ENCODE results near the gene ADAM10. TPM values are rescaled to one million over a fixed set of nuclear protein-coding genes. Genes with fewer than 3 reads are reported as not detected.

ADAM10 gene, protein sequence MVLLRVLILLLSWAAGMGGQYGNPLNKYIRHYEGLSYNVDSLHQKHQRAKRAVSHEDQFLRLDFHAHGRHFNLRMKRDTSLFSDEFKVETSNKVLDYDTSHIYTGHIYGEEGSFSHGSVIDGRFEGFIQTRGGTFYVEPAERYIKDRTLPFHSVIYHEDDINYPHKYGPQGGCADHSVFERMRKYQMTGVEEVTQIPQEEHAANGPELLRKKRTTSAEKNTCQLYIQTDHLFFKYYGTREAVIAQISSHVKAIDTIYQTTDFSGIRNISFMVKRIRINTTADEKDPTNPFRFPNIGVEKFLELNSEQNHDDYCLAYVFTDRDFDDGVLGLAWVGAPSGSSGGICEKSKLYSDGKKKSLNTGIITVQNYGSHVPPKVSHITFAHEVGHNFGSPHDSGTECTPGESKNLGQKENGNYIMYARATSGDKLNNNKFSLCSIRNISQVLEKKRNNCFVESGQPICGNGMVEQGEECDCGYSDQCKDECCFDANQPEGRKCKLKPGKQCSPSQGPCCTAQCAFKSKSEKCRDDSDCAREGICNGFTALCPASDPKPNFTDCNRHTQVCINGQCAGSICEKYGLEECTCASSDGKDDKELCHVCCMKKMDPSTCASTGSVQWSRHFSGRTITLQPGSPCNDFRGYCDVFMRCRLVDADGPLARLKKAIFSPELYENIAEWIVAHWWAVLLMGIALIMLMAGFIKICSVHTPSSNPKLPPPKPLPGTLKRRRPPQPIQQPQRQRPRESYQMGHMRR
- 98.9 and 255 TPM in 2 replicates for total RNA-seq (ENCODE audit: low replicate concordance)

DNA sequence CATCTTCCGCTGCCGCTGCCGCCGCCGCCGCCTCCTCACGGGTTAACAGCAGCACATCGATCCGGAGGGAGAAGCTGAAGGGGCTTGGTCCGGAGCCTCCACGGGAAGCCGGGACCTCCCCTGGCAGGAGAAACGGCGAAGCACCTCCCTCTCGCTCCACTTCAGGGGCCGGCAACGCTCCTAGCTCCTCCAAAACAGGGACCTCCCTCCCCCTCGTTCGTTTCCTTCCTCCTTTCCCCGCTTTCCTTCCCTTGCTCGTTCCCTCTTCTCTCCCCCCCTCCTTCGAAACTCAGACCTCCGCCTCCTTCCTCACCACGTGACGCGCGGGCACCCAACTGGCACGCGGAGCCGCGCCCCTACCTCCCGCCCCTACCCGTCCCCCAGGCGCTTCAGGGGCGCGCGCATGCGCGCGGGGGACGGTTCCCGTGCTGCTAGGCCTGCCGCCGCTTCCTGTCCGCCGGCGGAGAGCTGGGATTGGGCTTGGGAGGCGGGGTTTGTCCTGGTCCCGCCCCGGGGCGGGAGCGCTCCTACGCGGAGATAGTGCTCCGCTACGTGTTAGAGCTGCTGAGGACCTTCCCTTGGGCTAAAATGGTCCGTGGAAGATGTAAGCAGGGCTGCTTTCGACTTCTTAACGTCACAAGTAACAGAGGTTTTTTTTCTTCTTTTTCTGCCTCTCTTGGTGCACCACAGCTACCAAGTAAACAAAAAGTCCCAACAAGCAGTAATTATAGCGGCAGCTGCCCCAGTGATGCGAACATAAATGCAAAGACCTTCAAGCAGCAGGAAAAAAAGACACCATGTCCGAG lies at the start of gene ADAM10:
Gene ADAM10 (minus strand): TSS at position 176 of the 806 bp plus-strand sequence. CDS start 173 bp downstream, at position 3.
- TF ChIP-seq, protein P1, sequence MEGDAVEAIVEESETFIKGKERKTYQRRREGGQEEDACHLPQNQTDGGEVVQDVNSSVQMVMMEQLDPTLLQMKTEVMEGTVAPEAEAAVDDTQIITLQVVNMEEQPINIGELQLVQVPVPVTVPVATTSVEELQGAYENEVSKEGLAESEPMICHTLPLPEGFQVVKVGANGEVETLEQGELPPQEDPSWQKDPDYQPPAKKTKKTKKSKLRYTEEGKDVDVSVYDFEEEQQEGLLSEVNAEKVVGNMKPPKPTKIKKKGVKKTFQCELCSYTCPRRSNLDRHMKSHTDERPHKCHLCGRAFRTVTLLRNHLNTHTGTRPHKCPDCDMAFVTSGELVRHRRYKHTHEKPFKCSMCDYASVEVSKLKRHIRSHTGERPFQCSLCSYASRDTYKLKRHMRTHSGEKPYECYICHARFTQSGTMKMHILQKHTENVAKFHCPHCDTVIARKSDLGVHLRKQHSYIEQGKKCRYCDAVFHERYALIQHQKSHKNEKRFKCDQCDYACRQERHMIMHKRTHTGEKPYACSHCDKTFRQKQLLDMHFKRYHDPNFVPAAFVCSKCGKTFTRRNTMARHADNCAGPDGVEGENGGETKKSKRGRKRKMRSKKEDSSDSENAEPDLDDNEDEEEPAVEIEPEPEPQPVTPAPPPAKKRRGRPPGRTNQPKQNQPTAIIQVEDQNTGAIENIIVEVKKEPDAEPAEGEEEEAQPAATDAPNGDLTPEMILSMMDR (IDR thresholded peaks at IDR 0.05; ENCODE audit: insufficient read depth, low read length): no peak
- DNase-seq (ENCODE audit: low read depth): peak; percentile 98
- H3K4me3 ChIP-seq (ENCODE audit: low read depth, low read length): peak within 1 kb of the TSS; percentile 87

- DNase-seq (ENCODE audit: low read depth): no peak
- H3K4me3 ChIP-seq (ENCODE audit: low read depth, low read length): no peak overlapping the region
- TF ChIP-seq, protein P1 (IDR thresholded peaks at IDR 0.05; ENCODE audit: insufficient read depth, low read length): no peak
Measured at GRCh38 chr15:58797505-58797904, 48.0 kb upstream of the ADAM10 start.

GRCh38 chr15:58795825-58796224 lies 46.3 kb upstream of the ADAM10 start:
- no peak overlapping the region for H3K4me3 ChIP-seq (ENCODE audit: low read depth, low read length)
- TF ChIP-seq, protein P1 (IDR thresholded peaks at IDR 0.05; ENCODE audit: insufficient read depth, low read length): no peak
- DNase-seq (ENCODE audit: low read depth): no peak

DNA sequence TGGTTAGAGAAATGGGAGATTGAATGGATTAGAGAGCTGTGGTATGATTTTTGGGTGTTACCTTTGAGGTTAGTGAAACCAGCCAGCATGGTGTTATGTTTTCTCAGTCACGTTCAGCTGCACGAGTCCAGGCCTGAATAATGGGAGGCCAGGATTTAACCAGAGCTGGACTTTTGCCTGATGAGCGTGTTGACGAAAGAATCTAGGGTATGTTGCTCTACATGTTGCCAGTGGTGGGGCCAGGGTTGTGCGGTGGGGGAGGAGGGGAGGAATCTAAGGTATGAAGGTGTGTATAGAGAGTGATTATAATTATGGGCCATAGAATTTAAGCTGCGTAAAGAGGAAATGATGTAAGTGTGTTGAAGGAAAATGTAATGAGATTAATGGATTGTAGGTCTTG lies 44.4 kb upstream of the ADAM10 start:
- TF ChIP-seq, protein P1 (IDR thresholded peaks at IDR 0.05; ENCODE audit: insufficient read depth, low read length): no peak
- DNase-seq (ENCODE audit: low read depth): peak; percentile 68
- no peak overlapping the region for H3K4me3 ChIP-seq (ENCODE audit: low read depth, low read length)

DNA sequence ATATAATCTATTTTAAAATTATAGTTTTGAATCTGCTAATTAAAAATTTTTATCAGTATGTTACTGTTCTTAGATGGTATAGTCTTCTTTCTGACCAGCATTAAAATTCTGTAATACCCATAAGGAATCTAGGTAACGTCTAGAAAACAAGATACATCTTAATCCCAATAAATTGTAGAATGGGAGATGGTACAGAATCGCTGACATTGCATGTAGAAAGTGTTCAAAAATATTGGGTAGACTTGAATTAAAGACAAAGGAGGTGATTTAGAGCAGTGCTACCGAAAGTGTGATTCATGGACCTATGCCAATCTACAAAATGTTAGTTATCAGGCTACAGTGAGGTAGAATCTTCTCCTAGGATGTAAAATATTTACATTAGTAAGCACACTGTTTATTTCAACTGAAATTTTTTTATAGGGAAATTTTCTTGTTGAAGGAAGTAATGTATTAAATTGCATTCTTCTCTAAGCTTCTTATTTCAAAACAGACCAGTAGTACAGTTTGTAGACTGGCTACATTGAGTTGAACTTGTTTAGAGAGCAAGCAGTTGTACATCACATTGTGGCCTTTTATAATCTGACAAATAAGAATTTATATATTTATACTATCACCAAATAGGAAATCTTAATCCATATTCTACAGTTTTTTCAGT lies 38.7 kb upstream of the ADAM10 start:
- no peak for DNase-seq (ENCODE audit: low read depth)
- no peak overlapping the region for H3K4me3 ChIP-seq (ENCODE audit: low read depth, low read length)
- TF ChIP-seq, protein P1 (IDR thresholded peaks at IDR 0.05; ENCODE audit: insufficient read depth, low read length): no peak

GRCh38 chr15:58785355-58785754 lies 35.8 kb upstream of the ADAM10 start:
- TF ChIP-seq, protein P1 (IDR thresholded peaks at IDR 0.05; ENCODE audit: insufficient read depth, low read length): no peak
- H3K4me3 ChIP-seq (ENCODE audit: low read depth, low read length): no peak overlapping the region
- no peak for DNase-seq (ENCODE audit: low read depth)
